Endometrial microvascular endothelial cells (primary cell): ENCODE measurements around the gene GFI1B. TPM values are rescaled to one million over a fixed set of nuclear protein-coding genes. Genes with fewer than 3 reads are reported as not detected.
"Not testable (repeated sequence)": the region's sequence is repeated elsewhere in the genome, so short reads cannot be mapped to it uniquely, and the experiment has no call there.

Source experiments
- in situ Hi-C: cut with HindIII; loops from 2 replicates; pipeline ENCODE4 v1.10.0; 2017; ENCODE audit warnings: low sequenced_read_pairs, low pct_unique_long_range_greater_than_20kb; ENCODE audit errors: inconsistent ontology term
- total RNA-seq: library from RNA; depleted of rRNA; stranded (reverse); fragments of >200 nt; gene quantifications from one replicate; pipeline ENCODE4 v1.2.3, GENCODE V29; 2015; ENCODE audit errors: inconsistent ontology term

Gene GFI1B
- total RNA-seq, 1 donor from 2014 or later = not detected

DNA sequence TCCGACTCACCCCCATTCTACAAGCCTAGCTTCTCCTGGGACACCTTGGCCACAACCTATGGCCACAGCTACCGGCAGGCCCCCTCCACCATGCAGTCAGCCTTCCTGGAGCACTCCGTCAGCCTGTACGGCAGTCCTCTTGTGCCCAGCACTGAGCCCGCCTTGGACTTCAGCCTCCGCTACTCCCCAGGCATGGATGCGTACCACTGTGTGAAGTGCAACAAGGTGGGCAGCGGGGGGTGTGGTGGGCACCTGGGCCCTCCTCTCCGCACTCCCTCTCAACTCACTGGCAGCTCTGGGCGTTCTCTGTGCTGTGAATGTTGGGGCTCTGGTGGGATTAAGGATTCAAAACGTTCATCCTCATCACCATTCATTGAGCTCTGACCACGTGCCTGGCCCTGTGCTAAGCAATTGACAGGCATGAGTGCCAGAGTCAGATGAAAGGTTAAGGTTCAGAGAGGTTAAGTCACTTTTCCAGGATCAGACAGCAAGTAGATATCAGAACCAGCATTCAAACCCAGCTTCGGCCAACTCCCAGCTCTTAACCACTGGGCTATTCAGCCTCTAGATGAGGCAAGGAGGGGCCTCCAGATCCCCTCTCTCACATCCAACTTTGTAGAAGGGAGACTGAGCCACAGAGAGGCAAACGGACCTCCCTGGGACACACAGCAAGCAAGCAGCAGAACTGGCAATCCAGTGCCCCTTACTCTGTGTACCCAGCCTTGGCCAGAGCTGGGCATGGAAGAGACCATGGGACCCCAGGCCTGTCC is 9.9 kb downstream of the GFI1B start:
- in situ Hi-C loops = no loop called here

DNA sequence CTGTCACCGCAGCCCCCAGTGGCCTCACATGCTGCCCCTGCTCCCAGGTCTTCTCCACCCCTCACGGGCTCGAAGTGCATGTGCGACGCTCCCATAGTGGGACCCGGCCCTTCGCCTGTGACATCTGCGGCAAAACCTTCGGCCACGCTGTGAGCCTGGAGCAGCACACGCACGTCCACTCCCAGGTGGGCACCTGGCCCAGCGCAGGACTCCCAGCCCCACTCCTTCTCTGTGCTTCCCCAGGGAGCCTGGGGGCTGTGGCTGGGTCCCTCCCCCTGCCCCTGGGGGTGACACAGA is 10.5 kb downstream of the GFI1B start:
- in situ Hi-C loops = no loop called here

DNA sequence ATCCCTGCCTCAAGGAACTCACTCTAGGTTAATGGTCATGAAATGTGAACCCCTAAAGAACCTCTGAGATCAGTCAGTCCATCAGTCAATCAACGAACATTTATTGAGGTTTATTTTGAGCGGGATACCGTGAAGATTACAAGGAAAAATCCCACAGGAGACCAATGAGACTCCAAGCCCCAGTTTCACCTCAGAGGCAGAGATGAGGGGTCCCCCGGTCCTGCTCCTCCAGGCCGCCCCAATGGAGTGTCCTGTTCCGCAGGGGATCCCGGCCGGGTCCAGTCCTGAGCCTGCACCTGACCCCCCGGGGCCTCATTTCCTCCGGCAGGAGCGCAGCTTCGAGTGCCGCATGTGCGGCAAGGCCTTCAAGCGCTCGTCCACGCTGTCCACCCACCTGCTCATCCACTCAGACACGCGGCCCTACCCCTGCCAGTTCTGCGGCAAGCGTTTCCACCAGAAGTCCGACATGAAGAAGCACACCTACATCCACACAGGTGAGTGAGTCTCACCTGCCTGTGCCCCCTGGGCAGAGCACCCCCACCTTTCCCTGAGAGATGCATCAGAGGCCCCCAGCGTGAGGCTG is 11.0 kb downstream of the GFI1B start:
- in situ Hi-C loops = no loop called here

DNA sequence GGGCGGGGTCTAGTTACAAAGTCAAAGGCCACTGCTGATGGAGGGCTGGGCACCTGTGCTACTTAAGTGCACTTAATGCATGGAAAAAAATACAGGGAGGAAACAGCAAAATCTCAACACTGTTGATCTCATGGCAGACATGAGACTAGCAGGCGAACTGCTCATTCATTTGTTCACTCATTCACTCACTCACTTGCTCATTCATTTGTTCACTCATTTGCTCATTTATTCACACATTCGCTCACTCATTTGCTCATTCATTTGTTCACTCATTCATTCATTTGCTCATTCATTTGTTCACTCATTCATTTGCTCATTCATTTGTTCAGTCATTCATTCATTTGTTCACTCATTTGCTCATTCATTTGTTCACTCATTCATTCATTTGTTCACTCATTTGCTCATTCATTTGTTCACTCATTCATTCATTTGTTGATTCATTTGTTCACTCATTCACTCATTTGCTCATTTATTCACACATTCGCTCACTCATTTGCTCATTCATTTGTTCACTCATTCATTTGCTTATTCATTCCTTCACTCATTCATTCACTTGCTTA is 11.6 kb downstream of the GFI1B start:
- in situ Hi-C loops = not testable (repeated sequence)

DNA sequence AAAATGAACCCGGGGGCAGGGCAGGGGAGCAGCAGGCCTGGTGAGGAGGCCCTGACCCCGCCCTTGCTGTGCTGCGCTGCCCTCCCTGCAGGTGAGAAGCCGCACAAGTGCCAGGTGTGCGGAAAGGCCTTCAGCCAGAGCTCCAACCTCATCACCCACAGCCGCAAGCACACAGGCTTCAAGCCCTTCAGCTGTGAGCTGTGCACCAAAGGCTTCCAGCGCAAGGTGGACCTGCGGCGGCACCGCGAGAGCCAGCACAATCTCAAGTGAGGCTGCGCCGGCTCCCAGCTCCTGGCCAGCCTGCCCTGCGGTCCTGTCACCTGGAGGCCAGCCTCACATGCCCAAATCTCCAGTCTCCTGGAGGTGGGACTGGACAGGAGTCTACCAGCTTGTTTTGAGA is 12.3 kb downstream of the GFI1B start:
- in situ Hi-C loops = no loop called here

DNA sequence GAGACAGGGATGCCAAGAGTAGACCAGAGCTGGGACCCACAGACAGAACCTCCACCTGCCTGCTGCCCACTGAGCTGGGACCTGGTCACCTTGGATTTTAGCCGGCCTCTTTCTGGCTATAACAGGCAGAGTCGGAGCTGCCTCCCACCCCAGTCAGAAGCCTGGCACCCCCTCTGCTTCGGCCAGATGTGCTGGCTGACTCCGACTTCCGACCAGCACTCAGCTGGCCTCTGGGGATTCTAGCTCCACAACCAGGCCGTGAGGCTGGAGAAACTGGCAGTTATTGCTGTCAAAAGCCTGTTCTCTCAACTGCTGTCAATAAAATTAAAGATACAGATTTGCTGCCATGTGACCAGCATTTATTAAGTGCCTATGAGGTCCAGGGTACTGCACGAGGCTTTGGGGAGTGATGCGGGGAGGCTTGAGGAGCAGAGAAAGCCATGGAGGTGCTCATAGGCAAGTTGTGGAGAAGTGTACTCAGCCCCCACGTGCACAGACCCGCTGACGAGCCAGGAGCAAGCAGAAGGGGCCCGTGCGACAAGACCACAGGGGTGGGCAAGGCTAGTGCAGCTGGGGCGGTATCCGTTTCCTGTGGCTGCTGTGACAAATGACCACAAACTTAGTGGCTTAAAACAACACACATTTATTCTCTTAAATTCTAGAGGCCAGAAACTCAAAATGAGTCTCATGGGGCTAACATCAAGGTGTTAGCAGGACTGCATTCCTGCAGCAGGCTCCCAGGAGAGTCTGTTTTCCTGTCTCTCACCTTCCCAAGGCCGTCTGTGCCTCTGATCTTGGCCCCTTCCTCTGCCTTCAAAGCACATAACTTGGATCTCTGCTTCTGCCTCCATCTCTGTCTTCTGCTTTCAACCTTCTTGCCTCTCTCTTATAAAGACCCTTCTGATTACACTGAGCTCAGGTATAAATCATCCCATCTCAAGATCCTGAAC is 13.1 kb downstream of the GFI1B start:
- in situ Hi-C loops = no loop called here

DNA sequence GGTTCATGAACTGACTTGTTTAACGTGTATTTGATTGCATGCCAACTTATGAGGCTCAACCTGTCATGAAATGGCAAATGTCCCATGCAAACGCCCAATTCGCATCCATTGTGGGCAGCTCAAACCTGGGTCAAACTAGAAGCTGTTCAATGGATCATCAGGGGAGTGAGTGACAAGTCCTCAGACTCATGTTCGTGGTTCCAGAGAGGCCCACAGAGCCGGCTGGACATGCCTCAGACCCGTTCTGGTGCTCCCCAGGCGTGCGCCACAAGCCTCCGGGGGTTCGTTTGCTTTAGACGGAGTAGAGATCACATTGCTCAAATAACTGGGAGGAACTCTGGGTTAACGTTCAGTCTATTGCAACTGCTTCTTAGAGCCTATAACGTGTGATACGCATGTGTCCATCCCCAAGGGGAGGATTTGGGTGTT is 15.0 kb downstream of the GFI1B start:
- in situ Hi-C loops = no loop called here

DNA sequence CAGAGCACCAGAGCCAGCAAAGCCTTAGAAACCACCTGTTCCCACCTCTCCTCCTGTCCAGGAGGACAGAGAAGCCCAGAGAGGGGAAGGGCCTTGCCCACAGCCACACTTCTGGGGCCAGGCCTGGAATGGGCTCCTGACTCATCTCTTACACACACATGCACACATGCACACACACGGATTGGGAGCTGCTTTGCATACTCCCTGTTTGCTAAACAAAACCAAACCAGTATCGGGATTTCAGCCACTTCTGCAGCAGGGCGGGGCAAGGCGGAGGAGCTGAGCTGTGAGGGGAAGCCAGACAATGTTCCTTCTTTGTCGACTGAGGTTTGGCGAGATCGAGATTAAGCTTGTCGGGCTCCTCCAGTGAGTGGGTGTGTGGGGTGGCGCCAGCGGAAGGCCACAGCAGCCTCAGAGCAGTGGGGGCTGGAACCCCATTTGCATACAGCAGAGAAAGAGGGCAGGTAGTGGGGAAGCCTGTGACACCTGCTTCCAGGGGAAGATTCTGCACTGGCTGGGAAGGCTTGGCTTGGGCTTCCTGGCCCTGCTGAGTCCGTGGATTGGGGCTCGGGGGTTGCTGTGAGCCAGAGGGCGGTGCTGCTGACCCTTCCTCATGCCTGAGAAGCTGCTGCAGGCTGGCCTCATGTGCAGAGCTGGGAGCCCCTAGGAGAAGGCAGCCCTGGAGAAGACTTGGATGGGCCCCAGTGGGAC is 16.1 kb downstream of the GFI1B start:
- in situ Hi-C loops = no loop called here

DNA sequence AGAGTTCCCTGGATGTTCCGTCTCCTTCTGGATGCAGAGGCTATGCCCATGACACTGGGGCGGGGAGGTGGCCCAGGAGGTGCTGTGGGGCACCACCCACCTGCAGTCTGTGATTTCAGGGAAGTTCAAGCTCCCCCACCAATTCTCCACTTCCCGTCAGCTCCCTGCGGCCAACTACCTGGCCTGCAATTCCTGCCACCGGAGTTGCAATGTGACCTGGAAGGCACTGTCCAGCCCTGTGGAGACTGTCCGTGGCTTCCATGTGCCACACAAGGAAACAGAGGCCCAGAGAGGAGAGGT is 16.6 kb downstream of the GFI1B start:
- in situ Hi-C loops = no loop called here

DNA sequence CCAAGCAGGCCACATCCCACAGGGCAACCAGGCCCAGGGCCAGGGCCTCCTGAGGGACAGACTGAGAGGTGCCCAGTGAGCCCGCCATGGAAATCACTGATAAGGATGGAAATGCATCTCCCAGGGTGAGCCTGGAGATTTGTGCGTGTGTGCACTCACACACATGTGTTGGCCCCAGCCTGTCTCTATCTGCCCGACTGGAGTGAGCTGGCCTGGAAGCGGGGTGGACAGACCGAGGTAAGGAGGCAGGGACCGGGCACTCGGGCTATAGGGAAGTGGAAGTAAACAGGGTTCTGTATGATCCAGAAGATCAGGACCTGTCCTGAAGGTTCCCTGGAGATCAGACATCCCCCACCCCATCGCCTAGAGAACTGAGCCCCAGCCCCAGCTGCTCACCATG is 17.4 kb downstream of the GFI1B start:
- in situ Hi-C loops = no loop called here

DNA sequence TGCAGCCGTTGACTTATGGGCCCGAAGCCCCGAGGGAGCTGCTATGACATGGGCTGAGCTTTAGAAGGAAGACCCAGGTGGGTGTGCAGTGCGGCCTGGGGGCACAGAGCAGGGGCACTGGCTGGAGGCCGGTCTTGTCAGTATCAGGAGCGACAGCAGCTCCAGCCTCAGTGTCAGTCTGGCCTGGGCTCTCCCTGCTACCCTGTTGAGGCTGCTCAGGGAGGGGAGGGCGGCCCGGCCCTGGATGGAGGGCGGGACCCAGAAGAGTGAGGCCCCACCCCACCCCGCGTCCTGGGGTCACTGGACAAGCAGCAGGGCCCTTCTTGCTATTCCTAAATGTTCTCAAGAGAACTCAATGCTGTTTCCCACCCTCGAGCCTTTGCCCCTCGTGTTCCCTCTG is 18.0 kb downstream of the GFI1B start:
- in situ Hi-C loops = no loop called here

DNA sequence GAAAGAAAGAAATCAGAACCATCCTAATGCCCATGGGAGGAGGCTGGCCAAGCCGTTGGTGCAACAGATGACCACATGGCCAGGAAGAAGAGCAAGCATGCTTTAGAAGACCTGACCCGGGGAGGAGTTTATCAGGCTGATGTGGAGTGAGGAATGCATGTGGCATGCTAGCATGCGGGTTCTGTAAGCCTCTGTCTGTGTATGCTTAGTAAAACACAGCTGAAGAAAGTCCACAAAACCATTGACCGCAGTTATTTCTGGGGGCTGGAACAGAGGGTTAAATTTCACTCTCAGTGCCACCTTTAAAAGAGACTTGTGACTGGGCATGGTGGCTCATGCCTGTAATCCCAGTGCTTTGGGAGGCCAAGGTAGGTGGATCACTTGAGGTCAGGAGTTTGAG is 19.1 kb downstream of the GFI1B start:
- in situ Hi-C loops = no loop called here

DNA sequence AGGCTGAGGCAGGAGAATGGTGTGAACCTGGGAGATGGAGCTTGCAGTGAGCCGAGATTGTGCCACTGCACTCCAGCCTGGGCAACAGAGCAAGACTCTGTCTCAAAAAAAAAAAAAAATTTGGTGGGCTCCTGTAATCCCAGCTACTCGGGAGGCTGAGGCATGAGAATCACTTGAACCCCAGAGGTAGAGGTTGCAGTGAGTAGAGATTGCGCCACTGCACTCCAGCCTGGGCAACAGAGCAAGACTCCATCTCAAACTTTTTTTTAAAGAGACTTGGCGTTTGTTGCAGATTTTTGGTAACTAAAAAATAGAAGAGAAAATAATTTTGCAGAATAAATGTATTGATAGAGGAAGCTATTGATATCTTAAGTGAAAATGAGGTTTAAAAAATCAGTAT is 19.7 kb downstream of the GFI1B start:
- in situ Hi-C loops = not testable (repeated sequence)

DNA sequence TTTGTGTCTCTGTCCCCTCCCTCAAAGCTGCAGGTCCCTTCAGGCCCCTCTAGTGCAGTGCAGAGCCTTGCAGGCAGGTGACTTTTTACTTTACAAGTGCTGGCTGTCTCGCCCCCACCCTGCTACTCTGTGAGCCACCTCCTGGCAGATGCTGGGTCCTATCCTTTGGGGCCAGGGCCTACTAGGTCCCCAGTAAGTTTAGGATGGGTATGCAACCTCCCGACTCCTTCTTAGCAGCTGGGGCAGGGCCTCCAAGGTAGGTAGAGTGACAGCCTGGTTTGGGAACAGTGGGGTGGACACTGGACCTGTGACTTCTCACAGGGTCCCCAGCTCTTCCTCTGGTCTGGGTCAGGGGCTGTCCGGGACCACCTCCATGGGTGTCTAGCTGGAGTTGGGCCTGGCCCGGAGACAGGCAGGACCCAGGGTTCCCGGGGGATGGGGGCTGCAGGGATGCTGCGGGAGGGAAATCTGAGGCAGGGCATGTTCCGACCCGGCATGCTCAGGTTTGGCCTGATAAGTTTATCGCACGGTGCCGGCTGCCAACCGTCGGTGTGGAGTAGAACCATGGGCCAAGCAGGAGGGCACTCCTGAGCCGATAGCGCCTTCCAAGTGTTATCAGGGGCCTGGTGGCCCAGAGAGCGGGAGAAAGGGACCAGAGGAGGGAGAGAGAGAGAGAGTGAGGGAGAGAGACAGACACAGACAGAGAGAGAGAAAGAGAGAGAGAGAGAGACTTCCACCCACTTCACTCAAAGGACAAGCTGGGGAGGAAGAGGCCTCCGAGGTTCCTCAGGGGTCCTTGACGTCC is 20.5 kb downstream of the GFI1B start:
- in situ Hi-C loops = no loop called here

DNA sequence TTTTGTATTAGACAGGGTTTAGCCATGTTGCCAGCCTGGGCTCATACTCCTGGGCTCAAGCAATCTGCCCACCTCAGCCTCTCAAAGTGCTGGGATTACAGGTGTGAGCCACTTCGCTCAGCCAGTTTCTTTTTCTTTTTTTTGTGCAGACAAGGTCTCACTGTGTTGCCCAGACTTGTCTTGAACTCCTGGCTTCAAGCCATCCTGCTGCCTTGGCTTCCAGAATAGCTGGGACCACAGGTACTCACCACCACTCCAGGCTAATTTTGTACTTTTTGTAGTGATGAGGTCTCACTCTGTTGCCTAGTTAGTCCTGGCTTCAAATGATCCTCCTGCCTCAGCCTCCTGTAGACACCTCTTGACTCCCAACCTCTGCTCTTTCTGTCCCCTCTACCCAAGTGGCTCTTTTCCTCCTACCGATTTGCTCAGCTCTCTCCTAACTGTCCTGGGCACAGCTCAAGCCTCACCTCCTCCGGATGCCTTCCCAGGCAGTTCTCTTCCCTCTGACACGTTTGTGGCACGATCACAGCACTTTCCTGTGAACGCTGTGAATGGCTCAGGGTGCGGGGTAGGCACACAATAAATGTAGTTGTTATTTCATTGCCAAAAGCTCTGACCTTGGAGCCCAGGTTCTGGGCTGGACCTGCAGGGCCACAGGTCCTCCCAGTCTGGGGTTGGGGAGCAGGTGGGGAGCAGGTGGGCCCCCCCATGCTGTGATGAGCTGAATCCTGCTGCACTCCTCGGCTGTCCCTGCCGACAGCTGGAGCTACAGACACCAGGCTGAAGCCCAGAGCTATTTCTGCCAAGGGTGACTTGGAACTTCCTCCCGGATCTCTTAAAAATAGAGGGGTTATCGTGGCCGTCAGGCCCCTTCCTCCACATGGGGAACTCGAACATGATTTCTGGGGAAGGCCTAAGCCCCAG is 23.9 kb downstream of the GFI1B start:
- in situ Hi-C loops = no loop called here

DNA sequence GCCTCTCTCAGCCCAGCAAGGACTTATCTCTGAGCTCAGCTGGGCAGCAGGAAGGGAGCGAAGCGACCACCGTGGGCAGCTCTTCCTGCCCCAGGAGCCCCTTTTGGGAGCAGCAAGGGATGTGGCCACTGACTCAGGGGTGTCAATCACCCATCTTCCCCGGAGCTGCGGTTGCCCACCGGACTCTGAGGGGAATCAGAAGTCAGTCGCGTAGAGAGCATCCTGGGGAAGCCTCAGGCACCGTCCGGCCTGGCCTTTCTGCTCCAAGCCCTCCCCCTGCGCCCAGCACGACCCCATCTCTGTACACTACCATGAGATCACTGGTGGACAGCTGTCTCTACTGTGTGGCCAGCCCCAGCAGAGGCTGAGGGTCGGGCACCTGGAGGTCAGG is 24.6 kb downstream of the GFI1B start:
- in situ Hi-C loops = no loop called here

DNA sequence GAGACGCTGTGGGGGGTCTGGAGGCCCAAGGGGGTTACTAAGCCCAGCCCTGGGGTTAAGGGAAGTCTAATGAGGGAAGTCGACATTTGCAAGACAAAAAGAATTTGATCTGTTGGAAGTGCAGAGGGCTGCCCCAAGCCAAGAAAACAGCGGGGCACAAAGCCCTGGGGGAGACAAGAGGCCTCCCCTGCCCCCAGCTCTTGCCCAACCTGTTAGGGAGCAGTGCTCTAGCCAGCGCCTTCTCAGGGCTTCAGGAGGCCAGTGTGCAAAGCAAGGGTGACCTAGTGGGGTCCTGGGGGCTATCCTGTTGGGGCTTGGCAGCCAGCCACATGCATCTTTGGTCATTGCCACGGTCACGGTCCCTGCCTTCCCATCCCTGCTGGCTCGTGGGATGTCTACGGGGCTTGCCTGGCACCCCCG is 25.2 kb downstream of the GFI1B start:
- in situ Hi-C loops = no loop called here
